Mucosa of descending colon (tissue), 3 donors: ENCODE measurements around the gene CPEB2. TPM values are rescaled to one million over a fixed set of nuclear protein-coding genes. Genes with fewer than 3 reads are reported as not detected.

Experiments
- ATAC-seq: fragments of 200-7000 bp; cut with Tn5 transposase; one replicate; pipeline ENCODE4 v1.9.1; 2020; ENCODE audit warnings: mild to moderate bottlenecking, moderate library complexity
- DNase-seq, 3 donors: peaks; one replicate each; pipeline ENCODE4 v3.0.0-alpha.2; 2020
- H3K36me3 ChIP-seq: fragments of 200-600 bp; one replicate; pipeline ENCODE4 v1.8.0; 2021; ENCODE audit warnings: low read depth, mild to moderate bottlenecking
- H3K4me1 ChIP-seq: fragments of 200-600 bp; one replicate; pipeline ENCODE4 v1.8.0; 2021; ENCODE audit warnings: low read depth, mild to moderate bottlenecking
- H3K4me3 ChIP-seq: fragments of 200-600 bp; one replicate; pipeline ENCODE4 v1.8.0; 2021; ENCODE audit warnings: mild to moderate bottlenecking
- H3K9me3 ChIP-seq: fragments of 200-600 bp; one replicate; pipeline ENCODE4 v1.8.0; 2021; ENCODE audit warnings: mild to moderate bottlenecking
- intact Hi-C, 2 donors: fragments of 100-400 bp; cut with DNase I in 1 of 2; cut with micrococcal nuclease in 1 of 2; formaldehyde crosslinking; loops; one replicate each; pipeline versions ENCODE4 v1.11.0 to v1.11.1; 2022; cut with DNase I, micrococcal nuclease
- total RNA-seq, 3 donors: library from RNA; stranded (reverse); fragmentation: NEBNext Ultra II Directional in 2 of 3; extraction: Animal tissue kit (Norgen Biotek cat#: 25700) in 2 of 3; gene quantifications; one replicate each; pipeline versions ENCODE4 v1.2.1 to v1.2.4, GENCODE V29; 2021 to 2023
- TF ChIP-seq, protein P1 (sequence below): fragments of 200-600 bp; IDR thresholded peaks from one replicate; pipeline ENCODE4 v1.8.0; 2022; ENCODE audit warnings: antibody characterized with exemption, mild to moderate bottlenecking
- donor health status: DM: no; HTN: no; CAD: no; lungs with moderate emphysema.
- donor health status: DM: no; HTN: no; CAD: no.
- donor health status: DM: no; HTN: yes; CAD: no.

CPEB2 gene
- total RNA-seq, 3 donors from 2014 or later: 25.5 to 47.9 (median 29.7) TPM

DNA sequence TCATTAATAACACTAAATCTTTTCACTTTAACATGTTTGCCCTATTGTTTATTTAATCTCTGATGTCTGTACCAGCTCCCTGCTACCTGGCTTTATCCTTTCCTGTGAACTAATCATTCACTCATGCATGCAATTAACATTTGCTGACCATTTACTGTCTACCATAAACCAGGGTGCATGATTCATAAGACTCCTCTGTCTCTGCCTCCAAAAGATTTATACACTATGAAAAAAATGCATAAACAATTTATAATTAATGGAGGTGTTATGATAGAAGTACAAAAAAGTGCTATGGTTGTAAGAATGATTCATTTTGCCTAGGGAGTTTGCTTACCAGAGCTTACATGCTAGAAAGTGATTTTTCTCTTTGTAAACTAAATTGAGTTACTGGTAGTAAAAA is 24.5 kb upstream of the CPEB2 start:
- no peak for ATAC-seq

DNA sequence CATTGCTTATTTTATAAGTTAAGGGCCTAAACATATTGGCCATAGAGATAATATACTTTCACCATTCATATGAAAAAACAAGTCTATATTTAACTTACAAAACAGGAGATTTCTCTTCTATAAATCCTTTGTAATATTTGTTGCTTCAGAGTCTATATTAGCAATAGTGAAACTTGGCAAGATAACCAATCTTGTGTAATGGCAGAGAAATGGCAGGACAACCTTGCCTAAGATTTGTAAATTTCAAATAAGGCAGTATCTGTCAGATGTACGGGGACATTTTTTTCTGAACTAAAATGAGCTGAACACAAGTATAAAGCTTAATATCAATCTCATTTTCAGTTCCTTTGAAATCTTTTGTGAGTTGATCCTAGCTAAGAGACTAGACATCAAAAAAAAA is 17.8 kb upstream of the CPEB2 start:
- TF ChIP-seq, protein P1, sequence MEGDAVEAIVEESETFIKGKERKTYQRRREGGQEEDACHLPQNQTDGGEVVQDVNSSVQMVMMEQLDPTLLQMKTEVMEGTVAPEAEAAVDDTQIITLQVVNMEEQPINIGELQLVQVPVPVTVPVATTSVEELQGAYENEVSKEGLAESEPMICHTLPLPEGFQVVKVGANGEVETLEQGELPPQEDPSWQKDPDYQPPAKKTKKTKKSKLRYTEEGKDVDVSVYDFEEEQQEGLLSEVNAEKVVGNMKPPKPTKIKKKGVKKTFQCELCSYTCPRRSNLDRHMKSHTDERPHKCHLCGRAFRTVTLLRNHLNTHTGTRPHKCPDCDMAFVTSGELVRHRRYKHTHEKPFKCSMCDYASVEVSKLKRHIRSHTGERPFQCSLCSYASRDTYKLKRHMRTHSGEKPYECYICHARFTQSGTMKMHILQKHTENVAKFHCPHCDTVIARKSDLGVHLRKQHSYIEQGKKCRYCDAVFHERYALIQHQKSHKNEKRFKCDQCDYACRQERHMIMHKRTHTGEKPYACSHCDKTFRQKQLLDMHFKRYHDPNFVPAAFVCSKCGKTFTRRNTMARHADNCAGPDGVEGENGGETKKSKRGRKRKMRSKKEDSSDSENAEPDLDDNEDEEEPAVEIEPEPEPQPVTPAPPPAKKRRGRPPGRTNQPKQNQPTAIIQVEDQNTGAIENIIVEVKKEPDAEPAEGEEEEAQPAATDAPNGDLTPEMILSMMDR: no peak
- H3K4me1 ChIP-seq: no peaks in the 10 kb centered on the region
- H3K36me3 ChIP-seq: no peaks in the 10 kb centered on the region
- H3K9me3 ChIP-seq: no peaks in the 10 kb centered on the region
- H3K4me3 ChIP-seq: no peak overlapping the region
- DNase-seq (no peak), ATAC-seq (no peak)
- intact Hi-C loops: no loop called here

More for the DNA sequence above, 24.5 kb upstream of the CPEB2 start:
- Histone ChIP-seq H3K36me3 (no peaks in the 10 kb centered on the region), H3K4me3 (no peak overlapping the region), H3K9me3 (no peaks in the 10 kb centered on the region), H3K4me1 (no peaks in the 10 kb centered on the region)
- TF ChIP-seq, protein P1: no peak
- intact Hi-C loops: no loop called here
- DNase-seq: no peak

DNA sequence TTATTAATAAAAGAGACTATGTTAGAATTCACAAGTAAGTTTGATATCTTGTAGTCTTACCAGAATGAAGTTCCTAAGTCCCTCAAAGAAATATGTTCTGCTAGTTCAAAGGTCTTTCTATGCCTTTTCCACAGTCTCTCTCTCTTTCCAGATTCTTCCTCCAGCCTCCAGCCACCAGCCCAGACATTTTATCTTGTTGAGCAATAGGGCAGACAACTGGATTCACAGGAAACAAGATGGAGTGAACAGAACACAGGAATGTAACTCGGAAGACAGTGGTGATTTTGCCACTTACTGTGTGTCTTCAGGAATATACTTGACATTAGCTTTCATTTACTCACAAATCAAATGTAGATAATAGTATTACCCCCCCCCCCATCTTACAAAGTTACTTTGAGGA is 17.1 kb upstream of the CPEB2 start:
- Histone ChIP-seq H3K4me1 (no peaks in the 10 kb centered on the region), H3K4me3 (no peak overlapping the region), H3K36me3 (no peaks in the 10 kb centered on the region), H3K9me3 (no peaks in the 10 kb centered on the region)
- intact Hi-C loops: no loop called here
- ATAC-seq (no peak), DNase-seq (no peak)
- TF ChIP-seq, protein P1: no peak

DNA sequence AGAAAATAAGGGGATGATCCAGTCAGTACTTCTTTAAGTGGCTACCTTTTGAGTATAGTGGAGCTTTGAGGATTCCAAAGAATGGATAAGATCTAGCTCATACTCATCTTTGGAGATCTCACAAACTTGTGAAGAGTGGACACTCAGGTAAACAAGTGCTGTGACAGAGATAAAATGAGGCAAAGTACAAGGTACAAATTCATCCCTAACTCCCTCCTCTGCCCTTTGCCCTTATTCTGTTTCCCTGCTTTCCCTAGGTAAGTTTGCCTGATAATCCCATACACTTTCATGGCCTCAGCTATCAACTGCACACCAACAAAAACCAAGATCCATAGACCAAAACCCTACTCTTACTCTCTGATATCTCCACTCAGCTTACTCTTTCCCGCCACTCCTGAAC is 16.4 kb upstream of the CPEB2 start:
- intact Hi-C loops: no loop called here
- no peak for DNase-seq
- H3K4me1 ChIP-seq: no peaks in the 10 kb centered on the region
- ATAC-seq: no peak
- TF ChIP-seq, protein P1: no peak
- no peak overlapping the region for H3K4me3 ChIP-seq
- no peaks in the 10 kb centered on the region for H3K36me3 ChIP-seq
- no peaks in the 10 kb centered on the region for H3K9me3 ChIP-seq

DNA sequence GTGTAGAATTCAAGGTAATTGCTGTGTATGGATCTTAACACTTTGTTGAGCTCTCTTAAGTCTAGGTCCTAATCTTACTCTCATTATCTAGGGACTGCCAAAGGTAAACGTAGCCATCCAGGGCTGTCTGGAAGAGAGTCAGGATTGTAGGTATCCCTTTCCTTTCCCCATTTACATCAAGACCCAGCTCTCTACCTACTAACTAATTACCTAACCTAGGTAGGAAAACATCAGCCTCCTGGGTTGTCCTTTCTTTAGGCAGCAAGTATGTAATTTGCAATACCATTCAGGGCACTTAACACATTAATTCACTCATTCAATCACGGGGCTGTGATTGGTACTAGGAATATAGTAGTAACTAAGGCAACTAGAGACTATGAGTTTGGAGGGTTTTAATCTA is 15.2 kb upstream of the CPEB2 start:
- TF ChIP-seq, protein P1: no peak
- Histone ChIP-seq H3K9me3 (no peaks in the 10 kb centered on the region), H3K36me3 (no peaks in the 10 kb centered on the region), H3K4me3 (no peak overlapping the region), H3K4me1 (no peaks in the 10 kb centered on the region)
- no peak for DNase-seq
- intact Hi-C loops: no loop called here
- ATAC-seq: no peak

DNA sequence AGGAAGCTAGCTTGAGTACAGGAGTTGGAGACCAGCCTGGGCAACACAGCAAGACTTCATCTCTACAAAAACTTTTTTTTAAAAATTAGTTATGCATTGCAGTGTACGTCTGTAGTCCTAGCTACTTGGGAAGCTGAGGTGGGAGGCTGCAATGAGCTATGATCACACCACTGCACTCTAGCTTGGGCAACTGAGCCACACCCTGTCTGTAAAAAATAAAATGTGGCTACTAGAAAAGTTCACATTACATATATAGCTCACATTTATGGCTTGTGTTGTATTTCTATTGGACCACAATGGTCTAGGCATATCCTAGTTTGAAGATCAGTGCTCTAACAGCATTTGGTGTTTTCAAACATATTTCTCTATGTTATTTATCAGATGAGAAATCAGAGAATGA is 11.8 kb upstream of the CPEB2 start:
- Histone ChIP-seq H3K9me3 (no peaks in the 10 kb centered on the region), H3K36me3 (no peaks in the 10 kb centered on the region), H3K4me3 (no peak overlapping the region), H3K4me1 (no peaks in the 10 kb centered on the region)
- intact Hi-C loops: no loop called here
- TF ChIP-seq, protein P1: no peak
- DNase-seq (peak in 1 of 3 donors; percentile 7), ATAC-seq (peak; percentile 55)
